NCI-H1417 treated with DMSO at 0.1 percent for 48 hours (cell line): ENCODE measurements around the gene GRAPL.
"Not testable (repeated sequence)": the region's sequence is repeated elsewhere in the genome, so short reads cannot be mapped to it uniquely, and the experiment has no call there.

ENCODE experiments used
- DNase-seq: peaks from one replicate; lab custom pipeline; 2025; lab: John Stamatoyannopoulos, UW

GRAPL gene

GRCh38 chr17:19136605-19137004 is 9.2 kb downstream of the GRAPL start:
- not testable (repeated sequence) for DNase-seq

GRCh38 chr17:19137959-19138358 is 10.6 kb downstream of the GRAPL start:
- DNase-seq: not testable (repeated sequence)

- not testable (repeated sequence) for DNase-seq
Observed at GRCh38 chr17:19141366-19142155, 14.2 kb downstream of the GRAPL start.

- not testable (repeated sequence) for DNase-seq
Observed at GRCh38 chr17:19142419-19142818, 15.0 kb downstream of the GRAPL start.

- DNase-seq: not testable (repeated sequence)
Observed at GRCh38 chr17:19143097-19143777, 15.8 kb downstream of the GRAPL start.

- DNase-seq: not testable (repeated sequence)
Observed at GRCh38 chr17:19144373-19144772, 17.0 kb downstream of the GRAPL start.

GRCh38 chr17:19145471-19145870 is 18.1 kb downstream of the GRAPL start:
- not testable (repeated sequence) for DNase-seq

- DNase-seq: not testable (repeated sequence)
Observed at GRCh38 chr17:19150678-19151615, 23.6 kb downstream of the GRAPL start.

- DNase-seq: not testable (repeated sequence)
Observed at GRCh38 chr17:19157628-19158027, 30.2 kb downstream of the GRAPL start.

- DNase-seq: not testable (repeated sequence)
Observed at GRCh38 chr17:19158478-19158877, 31.1 kb downstream of the GRAPL start.

GRCh38 chr17:19158938-19159337 is 31.5 kb downstream of the GRAPL start:
- not testable (repeated sequence) for DNase-seq

- not testable (repeated sequence) for DNase-seq
Observed at GRCh38 chr17:19161308-19162107, 34.1 kb downstream of the GRAPL start.

- not testable (repeated sequence) for DNase-seq
Observed at GRCh38 chr17:19162384-19163216, 35.2 kb downstream of the GRAPL start.

- not testable (repeated sequence) for DNase-seq
Observed at GRCh38 chr17:19174422-19174821, 47.0 kb downstream of the GRAPL start.

- DNase-seq: not testable (repeated sequence)
Observed at GRCh38 chr17:19175410-19175809, 48.0 kb downstream of the GRAPL start.

- not testable (repeated sequence) for DNase-seq
Observed at GRCh38 chr17:19181040-19181875, 53.9 kb downstream of the GRAPL start.

GRCh38 chr17:19187883-19188869 is 60.8 kb downstream of the GRAPL start:
- not testable (repeated sequence) for DNase-seq
